Diencephalon (tissue), 1 donor: ENCODE results near the gene NFIL3. TPM values are rescaled to one million over a fixed set of nuclear protein-coding genes. Genes with fewer than 3 reads are reported as not detected.

Source experiments
- total RNA-seq: library from RNA; depleted of rRNA; stranded (reverse); fragments of >200 nt; gene quantifications from one replicate; pipeline ENCODE4 v1.2.3, GENCODE V29; 2014

The NFIL3 gene, protein sequence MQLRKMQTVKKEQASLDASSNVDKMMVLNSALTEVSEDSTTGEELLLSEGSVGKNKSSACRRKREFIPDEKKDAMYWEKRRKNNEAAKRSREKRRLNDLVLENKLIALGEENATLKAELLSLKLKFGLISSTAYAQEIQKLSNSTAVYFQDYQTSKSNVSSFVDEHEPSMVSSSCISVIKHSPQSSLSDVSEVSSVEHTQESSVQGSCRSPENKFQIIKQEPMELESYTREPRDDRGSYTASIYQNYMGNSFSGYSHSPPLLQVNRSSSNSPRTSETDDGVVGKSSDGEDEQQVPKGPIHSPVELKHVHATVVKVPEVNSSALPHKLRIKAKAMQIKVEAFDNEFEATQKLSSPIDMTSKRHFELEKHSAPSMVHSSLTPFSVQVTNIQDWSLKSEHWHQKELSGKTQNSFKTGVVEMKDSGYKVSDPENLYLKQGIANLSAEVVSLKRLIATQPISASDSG
- total RNA-seq: 21.2 TPM

DNA sequence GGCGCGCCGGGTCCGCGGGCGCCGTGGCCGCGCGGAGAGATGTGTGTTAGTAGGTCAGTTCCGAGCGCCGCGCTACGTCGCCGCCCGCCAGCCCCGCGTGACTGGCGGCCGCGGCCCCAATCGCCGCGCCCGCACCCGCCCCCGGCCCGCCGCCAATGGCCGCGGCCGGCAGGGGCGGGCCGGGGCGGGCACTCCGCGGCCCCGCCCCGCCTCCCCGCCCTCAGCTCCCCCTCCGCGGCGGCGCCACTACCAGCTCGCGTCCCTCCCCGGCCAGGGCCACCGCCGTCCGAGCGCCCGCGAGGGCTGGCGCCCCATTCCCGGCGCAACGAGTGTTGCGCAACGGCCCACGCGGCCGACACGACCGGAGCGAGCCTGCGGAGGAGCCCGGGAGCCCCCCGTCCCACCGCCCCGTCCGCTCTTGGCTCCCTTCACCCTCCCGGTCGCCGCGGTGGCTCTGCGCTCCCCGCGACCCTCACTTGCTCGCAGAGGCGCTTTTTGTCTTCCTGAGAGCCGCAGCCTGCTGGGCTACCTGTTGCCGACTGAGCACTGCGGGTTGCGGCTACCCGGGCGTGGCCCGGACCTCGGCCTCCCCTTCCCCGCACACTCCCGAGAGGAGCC is at the start of gene NFIL3:
Gene NFIL3 (minus strand): TSS at position 48 of the 618 bp plus-strand sequence. CDS start 13,098 bp downstream, outside the sequence.

DNA sequence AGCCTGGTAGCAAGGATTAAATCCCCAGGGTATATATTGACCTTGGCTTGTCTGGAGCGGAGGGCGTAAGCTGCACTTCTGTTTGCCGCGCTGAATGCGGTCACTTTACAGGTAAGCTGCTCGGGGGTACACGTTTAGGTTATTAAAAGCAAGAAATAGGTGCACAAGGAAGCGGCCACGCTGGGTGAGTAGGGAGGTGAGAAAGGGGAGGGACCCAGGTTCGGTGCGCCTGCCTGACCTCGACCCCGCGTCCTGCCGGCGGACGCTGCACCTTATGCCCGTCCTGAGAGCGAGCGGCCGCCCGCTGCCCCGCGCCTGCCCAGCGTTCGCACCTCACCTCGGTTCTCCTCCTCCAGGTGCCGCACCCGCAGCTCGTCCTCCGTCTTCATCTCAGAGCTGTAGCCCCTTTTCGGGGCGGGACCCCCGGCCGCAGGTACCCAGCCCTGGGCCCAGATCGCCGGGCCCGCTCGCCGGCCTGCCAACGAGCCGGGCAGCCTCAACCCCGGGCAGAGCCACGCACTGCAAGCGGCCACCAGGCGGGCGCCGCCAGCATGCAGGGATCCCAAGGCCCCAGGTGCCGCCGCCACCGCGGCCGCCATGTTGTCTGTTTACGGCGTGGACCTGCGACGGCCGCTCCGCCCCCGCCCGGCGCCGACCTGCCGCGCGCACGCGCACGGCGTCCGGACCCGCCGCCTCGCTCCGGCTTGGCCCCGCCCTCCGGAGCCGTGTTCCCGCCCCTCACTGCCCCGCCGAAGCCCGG is 62.2 kb downstream of the NFIL3 start, which contains the start of gene AUH:
Gene AUH (minus strand): TSS at position 628 of the 760 bp plus-strand sequence. CDS start 29 bp downstream, at position 599.

Other genes with a start within 250 kb of the NFIL3 start
- gene AUH, start 61.9 kb downstream of the NFIL3 start, total RNA-seq: 25.1 TPM